ENCODE measurements around the gene OSTF1. TPM values are rescaled to one million over a fixed set of nuclear protein-coding genes. Genes with fewer than 3 reads are reported as not detected.

The OSTF1 gene
- total and polyA plus RNA-seq, 10 of the 15 experiments (the other 5 are each of a cell fraction or from before 2014, with no cell fraction given), result 36.2 to 82.4 (median 46.9) TPM

GRCh38 chr9:75087824-75088645 lies at the start of gene OSTF1, which contains the start of gene NMRK1 (continued):
- TF ChIP-seq EP300 (IDR thresholded peaks at IDR 0.05; ENCODE audit: borderline replicate concordance in 1 of 2, control insufficient read depth in 1 of 2, low read depth in 2 of 2, low read length in 2 of 2) (no peak), MTA2 (IDR thresholded peaks at IDR 0.05; ENCODE audit: low read depth) (no peak), HDAC6 (IDR thresholded peaks at IDR 0.05; ENCODE audit: unreplicated experiment) (no peak), SRF (IDR thresholded peaks at IDR 0.05; ENCODE audit: low read depth in 2 of 2, low read length in 2 of 2) (no peak), SMC3 (IDR thresholded peaks at IDR 0.05; ENCODE audit: borderline replicate concordance, low read length) (no peak), EED (IDR thresholded peaks at IDR 0.05; ENCODE audit: low read depth) (no peak), YY1 (IDR thresholded peaks at IDR 0.05; ENCODE audit: low read depth, low read length) (no peak)
- TF ChIP-seq, protein P1, sequence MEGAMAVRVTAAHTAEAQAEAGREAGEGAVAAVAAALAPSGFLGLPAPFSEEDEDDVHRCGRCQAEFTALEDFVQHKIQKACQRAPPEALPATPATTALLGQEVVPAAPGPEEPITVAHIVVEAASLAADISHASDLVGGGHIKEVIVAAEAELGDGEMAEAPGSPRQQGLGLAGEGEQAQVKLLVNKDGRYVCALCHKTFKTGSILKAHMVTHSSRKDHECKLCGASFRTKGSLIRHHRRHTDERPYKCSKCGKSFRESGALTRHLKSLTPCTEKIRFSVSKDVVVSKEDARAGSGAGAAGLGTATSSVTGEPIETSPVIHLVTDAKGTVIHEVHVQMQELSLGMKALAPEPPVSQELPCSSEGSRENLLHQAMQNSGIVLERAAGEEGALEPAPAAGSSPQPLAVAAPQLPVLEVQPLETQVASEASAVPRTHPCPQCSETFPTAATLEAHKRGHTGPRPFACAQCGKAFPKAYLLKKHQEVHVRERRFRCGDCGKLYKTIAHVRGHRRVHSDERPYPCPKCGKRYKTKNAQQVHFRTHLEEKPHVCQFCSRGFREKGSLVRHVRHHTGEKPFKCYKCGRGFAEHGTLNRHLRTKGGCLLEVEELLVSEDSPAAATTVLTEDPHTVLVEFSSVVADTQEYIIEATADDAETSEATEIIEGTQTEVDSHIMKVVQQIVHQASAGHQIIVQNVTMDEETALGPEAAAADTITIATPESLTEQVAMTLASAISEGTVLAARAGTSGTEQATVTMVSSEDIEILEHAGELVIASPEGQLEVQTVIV (IDR thresholded peaks at IDR 0.05; ENCODE audit: borderline replicate concordance, partially characterized antibody), result no peak

DNA sequence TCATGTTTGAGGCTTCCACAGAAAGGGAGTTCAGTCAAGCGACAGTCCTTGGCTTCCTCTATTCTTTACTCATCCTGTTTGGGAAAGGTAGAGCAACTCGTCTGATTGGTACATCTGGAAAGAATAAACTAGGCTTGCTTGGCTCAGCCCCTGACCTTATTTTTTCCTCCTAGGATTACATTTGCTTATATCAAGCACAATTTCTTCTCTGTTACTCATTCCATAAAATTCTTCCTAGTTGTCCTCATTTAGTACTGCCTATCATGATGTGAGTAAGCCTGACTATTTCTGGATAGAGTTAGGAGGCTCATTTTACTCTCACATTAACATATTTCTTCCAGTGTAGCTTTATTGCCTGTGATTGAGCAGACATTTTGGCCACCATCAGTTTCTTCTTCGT lies 49.3 kb upstream of the OSTF1 start:
- no peak overlapping the region for H3K27ac ChIP-seq (ENCODE audit: control insufficient read depth, insufficient read depth)
- ChIA-PET CTCF (no interaction called here), RAD21 (ENCODE audit: unreplicated experiment) (interaction anchor here (1.5 kb wide), 1 partner anchor 11 kb away, joined by 3 read pairs; the partner anchor contains the start of gene CARNMT1), SMC1A (ENCODE audit: uncharacterized antibody, unreplicated experiment) (no interaction called here), POLR2A (interaction anchor here (0.5 kb wide), 1 partner anchor 208 kb away, joined by 5 read pairs; no protein-coding TSS in a partner anchor)
- FAIRE-seq, result no peak
- H3K4me2 ChIP-seq (ENCODE audit: control insufficient read depth, insufficient read depth), result no peak overlapping the region
- no peaks in the 10 kb centered on the region for H3K4me1 ChIP-seq (ENCODE audit: control insufficient read depth, insufficient read depth, low read length)
- H3K79me2 ChIP-seq (ENCODE audit: control insufficient read depth, insufficient read depth, low read length), result no peaks in the 10 kb centered on the region
- intact Hi-C loops (cut with micrococcal nuclease; ENCODE audit: unreplicated experiment), result no loop called here
- no TSS peak for BruUV-seq (replicated peaks)
- DNase-seq (ENCODE audit: low read depth, low spot score), result no peak
- WGBS (ENCODE audit: insufficient coverage, insufficient replicate concordance, low lambda C conversion rate, missing lambda C conversion rate), result 50% methylated on average over 3 of the region's 3 CpGs
- no peaks in the 10 kb centered on the region for H4K20me1 ChIP-seq (ENCODE audit: control insufficient read depth, insufficient read depth)
- no peak overlapping the region for H2AFZ ChIP-seq (ENCODE audit: control insufficient read depth, low read depth, low read length)
- no peaks in the 10 kb centered on the region for H3K27me3 ChIP-seq (replicated peaks in 1 of 2; ENCODE audit: control insufficient read depth in 2 of 2, insufficient read depth in 2 of 2, low read length in 1 of 2)
- H3K4me3 ChIP-seq, result no peak overlapping the region
- no peaks in the 10 kb centered on the region for H3K9me3 ChIP-seq (replicated peaks; ENCODE audit: control insufficient read depth, insufficient read depth, low read length)
- no peaks in the 10 kb centered on the region for H3K36me3 ChIP-seq (ENCODE audit: control insufficient read depth in 2 of 2, insufficient read depth in 2 of 2, low read length in 1 of 2)
- no peak overlapping the region for H3K9ac ChIP-seq (ENCODE audit: control insufficient read depth, insufficient read depth, low read length)
- in situ Hi-C loops (cut with MboI), result no loop called here
- ATAC-seq, result no peak
- TF ChIP-seq, protein P2, sequence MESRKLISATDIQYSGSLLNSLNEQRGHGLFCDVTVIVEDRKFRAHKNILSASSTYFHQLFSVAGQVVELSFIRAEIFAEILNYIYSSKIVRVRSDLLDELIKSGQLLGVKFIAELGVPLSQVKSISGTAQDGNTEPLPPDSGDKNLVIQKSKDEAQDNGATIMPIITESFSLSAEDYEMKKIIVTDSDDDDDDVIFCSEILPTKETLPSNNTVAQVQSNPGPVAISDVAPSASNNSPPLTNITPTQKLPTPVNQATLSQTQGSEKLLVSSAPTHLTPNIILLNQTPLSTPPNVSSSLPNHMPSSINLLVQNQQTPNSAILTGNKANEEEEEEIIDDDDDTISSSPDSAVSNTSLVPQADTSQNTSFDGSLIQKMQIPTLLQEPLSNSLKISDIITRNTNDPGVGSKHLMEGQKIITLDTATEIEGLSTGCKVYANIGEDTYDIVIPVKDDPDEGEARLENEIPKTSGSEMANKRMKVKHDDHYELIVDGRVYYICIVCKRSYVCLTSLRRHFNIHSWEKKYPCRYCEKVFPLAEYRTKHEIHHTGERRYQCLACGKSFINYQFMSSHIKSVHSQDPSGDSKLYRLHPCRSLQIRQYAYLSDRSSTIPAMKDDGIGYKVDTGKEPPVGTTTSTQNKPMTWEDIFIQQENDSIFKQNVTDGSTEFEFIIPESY (IDR thresholded peaks at IDR 0.05), result no peak
- TF ChIP-seq BMI1 (IDR thresholded peaks at IDR 0.05; ENCODE audit: borderline replicate concordance) (no peak), SREBF1 (IDR thresholded peaks at IDR 0.05; ENCODE audit: low read length) (no peak), DPF2 (IDR thresholded peaks at IDR 0.05) (no peak)
- TF ChIP-seq, protein P3, sequence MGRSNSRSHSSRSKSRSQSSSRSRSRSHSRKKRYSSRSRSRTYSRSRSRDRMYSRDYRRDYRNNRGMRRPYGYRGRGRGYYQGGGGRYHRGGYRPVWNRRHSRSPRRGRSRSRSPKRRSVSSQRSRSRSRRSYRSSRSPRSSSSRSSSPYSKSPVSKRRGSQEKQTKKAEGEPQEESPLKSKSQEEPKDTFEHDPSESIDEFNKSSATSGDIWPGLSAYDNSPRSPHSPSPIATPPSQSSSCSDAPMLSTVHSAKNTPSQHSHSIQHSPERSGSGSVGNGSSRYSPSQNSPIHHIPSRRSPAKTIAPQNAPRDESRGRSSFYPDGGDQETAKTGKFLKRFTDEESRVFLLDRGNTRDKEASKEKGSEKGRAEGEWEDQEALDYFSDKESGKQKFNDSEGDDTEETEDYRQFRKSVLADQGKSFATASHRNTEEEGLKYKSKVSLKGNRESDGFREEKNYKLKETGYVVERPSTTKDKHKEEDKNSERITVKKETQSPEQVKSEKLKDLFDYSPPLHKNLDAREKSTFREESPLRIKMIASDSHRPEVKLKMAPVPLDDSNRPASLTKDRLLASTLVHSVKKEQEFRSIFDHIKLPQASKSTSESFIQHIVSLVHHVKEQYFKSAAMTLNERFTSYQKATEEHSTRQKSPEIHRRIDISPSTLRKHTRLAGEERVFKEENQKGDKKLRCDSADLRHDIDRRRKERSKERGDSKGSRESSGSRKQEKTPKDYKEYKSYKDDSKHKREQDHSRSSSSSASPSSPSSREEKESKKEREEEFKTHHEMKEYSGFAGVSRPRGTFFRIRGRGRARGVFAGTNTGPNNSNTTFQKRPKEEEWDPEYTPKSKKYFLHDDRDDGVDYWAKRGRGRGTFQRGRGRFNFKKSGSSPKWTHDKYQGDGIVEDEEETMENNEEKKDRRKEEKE (IDR thresholded peaks at IDR 0.05), result no peak
- TF ChIP-seq, protein P4, sequence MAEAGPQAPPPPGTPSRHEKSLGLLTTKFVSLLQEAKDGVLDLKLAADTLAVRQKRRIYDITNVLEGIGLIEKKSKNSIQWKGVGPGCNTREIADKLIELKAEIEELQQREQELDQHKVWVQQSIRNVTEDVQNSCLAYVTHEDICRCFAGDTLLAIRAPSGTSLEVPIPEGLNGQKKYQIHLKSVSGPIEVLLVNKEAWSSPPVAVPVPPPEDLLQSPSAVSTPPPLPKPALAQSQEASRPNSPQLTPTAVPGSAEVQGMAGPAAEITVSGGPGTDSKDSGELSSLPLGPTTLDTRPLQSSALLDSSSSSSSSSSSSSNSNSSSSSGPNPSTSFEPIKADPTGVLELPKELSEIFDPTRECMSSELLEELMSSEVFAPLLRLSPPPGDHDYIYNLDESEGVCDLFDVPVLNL (IDR thresholded peaks at IDR 0.05; ENCODE audit: low read depth, low read length), result no peak

Data from GM12878 (cell line).